Activated B cell treated with CpG ODN at 0.5 μM for 24 hours (primary cell): Measurements from ENCODE around the gene MED20. TPM values are rescaled to one million over a fixed set of nuclear protein-coding genes. Genes with fewer than 3 reads are reported as not detected.

ENCODE experiments used
- ATAC-seq: fragments of 200-7000 bp; cut with Tn5 transposase; one replicate; pipeline ENCODE4 v1.10.0; 2021; ENCODE audit warnings: low read depth, mild to moderate bottlenecking, moderate library complexity
- CTCF ChIA-PET: fragments of 350-600 bp; sonication (Branson Sonifier 250); formaldehyde crosslinking; loops from one replicate; lab custom pipeline; 2021; ENCODE audit warnings: antibody characterized with exemption; lab: Charles Lee
- POLR2A ChIA-PET: fragments of 350-600 bp; sonication (Branson Sonifier 250); formaldehyde crosslinking; loops from one replicate; lab custom pipeline; 2021; ENCODE audit warnings: antibody characterized with exemption; lab: Charles Lee
- DNase-seq: peaks from one replicate; pipeline ENCODE4 v3.0.0; 2022
- H3K27ac Mint-ChIP-seq: one replicate; pipeline ENCODE4 v1.8.0; 2020; ENCODE audit warnings: mixed read lengths
- H3K27me3 Mint-ChIP-seq: one replicate; pipeline ENCODE4 v1.8.0; 2021; ENCODE audit warnings: mixed read lengths
- H3K36me3 Mint-ChIP-seq: one replicate; pipeline ENCODE4 v1.8.0; 2021; ENCODE audit warnings: low read depth, mixed read lengths
- H3K4me1 Mint-ChIP-seq: one replicate; pipeline ENCODE4 v1.8.0; 2021; ENCODE audit warnings: mixed read lengths
- H3K4me3 Mint-ChIP-seq: one replicate; pipeline ENCODE4 v1.8.0; 2020; ENCODE audit warnings: mild to moderate bottlenecking, mixed read lengths
- H3K9me3 Mint-ChIP-seq: one replicate; pipeline ENCODE4 v1.8.0; 2020; ENCODE audit warnings: mixed read lengths
- CTCF ChIP-seq: fragments of 200-600 bp; IDR thresholded peaks from one replicate; pipeline ENCODE4 v1.8.0; 2022; ENCODE audit warnings: antibody characterized with exemption, mild to moderate bottlenecking
- intact Hi-C: fragments of 100-400 bp; cut with micrococcal nuclease; formaldehyde crosslinking; loops from one replicate; pipeline ENCODE4 v1.15.1; 2024
- total RNA-seq: library from RNA; stranded (reverse); gene quantifications from 2 replicates; pipeline ENCODE4 v1.2.3, GENCODE V29; 2022

MED20 gene
- total RNA-seq, 1 donor from 2014 or later = 21.1 TPM

GRCh38 chr6:41900861-41901260 is 20.1 kb downstream of the MED20 start:
- H3K4me1 Mint-ChIP-seq = peaks cover 10% of the 10 kb centered on the region
- TF ChIP-seq CTCF = no peak
- H3K9me3 Mint-ChIP-seq = no peaks in the 10 kb centered on the region
- intact Hi-C loops = no loop called here
- peaks cover 22% of the 10 kb centered on the region for H3K36me3 Mint-ChIP-seq
- DNase-seq (no peak), ATAC-seq (no peak)
- H3K4me3 Mint-ChIP-seq = no peak overlapping the region
- ChIA-PET POLR2A (interaction anchor here (0.7 kb wide), 1 partner anchor 149 kb away, joined by 3 read pairs; the partner anchor contains the start of gene TAF8), CTCF (interaction anchor here (0.7 to 0.8 kb wide), 2 partner anchors 141 to 143 kb away, joined by 3 read pairs; no protein-coding TSS in a partner anchor)
- no peak overlapping the region for H3K27ac Mint-ChIP-seq
- H3K27me3 Mint-ChIP-seq = no peaks in the 10 kb centered on the region

- Mint-ChIP-seq H3K27ac (peak overlapping the region; percentile 95), H3K4me1 (peaks cover 14% of the 10 kb centered on the region), H3K27me3 (no peaks in the 10 kb centered on the region), H3K4me3 (no peak overlapping the region), H3K36me3 (peaks cover 8% of the 10 kb centered on the region), H3K9me3 (no peaks in the 10 kb centered on the region)
- no peak for ATAC-seq
- DNase-seq = no peak
- CTCF ChIA-PET = interaction anchor here (1.1 to 3.0 kb wide), 6 partner anchors 25 to 148 kb away, joined by 3 to 21 read pairs (median 6); partner anchors contain the start of genes BYSL, MED20 and TOMM6
- POLR2A ChIA-PET = interaction anchor here (0.5 to 5.5 kb wide), 20 partner anchors 10 to 1675 kb away, joined by 3 to 60 read pairs (median 6); partner anchors contain the start of genes BYSL, CCND3, MED20 and TAF8
- TF ChIP-seq CTCF = no peak
- intact Hi-C loops = loop anchor here (5.0 kb wide), 2 partner anchors 131 to 1876 kb away; partner anchors contain the start of gene VEGFA
These were observed 24.7 kb downstream of the MED20 start for GRCh38 chr6:41896281-41896680.

GRCh38 chr6:41895300-41896233 is 25.4 kb downstream of the MED20 start, which contains the start of gene USP49:
USP49 (minus strand) TSS chr6:41895375; CDS start chr6:41806983, 88,392 bp downstream.
- H3K4me1 Mint-ChIP-seq = peaks cover 14% of the 10 kb centered on the region
- intact Hi-C loops = loop anchor here (1.0 to 5.0 kb wide), 8 partner anchors 26 to 1877 kb away; partner anchors contain the start of genes BYSL, CCND3, MED20 and NFYA
- no peaks in the 10 kb centered on the region for H3K9me3 Mint-ChIP-seq
- CTCF ChIA-PET = interaction anchor here (0.7 to 3.0 kb wide), 7 partner anchors 26 to 149 kb away, joined by 3 to 21 read pairs (median 6); partner anchors contain the start of genes BYSL, MED20 and TOMM6
- H3K4me3 Mint-ChIP-seq = no peak within 1 kb of the TSS
- no peak for TF ChIP-seq CTCF
- ATAC-seq (peak; percentile 92), DNase-seq (peak; percentile 90)
- H3K27me3 Mint-ChIP-seq = no peaks in the 10 kb centered on the region
- POLR2A ChIA-PET = interaction anchor here (0.5 to 5.5 kb wide), 36 partner anchors 9 to 1676 kb away, joined by 3 to 60 read pairs (median 4); partner anchors contain the start of genes BICRAL, BYSL, CCND3 and MED20
- H3K27ac Mint-ChIP-seq = peak within 1 kb of the TSS; percentile 95
- H3K36me3 Mint-ChIP-seq = peaks cover 8% of the 10 kb centered on the region

- ChIA-PET POLR2A (interaction anchor here (0.5 to 5.5 kb wide), 26 partner anchors 8 to 991 kb away, joined by 3 to 60 read pairs (median 6); partner anchors contain the start of genes BICRAL, BYSL, MED20 and TAF8), CTCF (interaction anchor here (0.7 to 3.0 kb wide), 4 partner anchors 27 to 150 kb away, joined by 3 to 21 read pairs (median 8); partner anchors contain the start of genes BYSL and MED20)
- DNase-seq (no peak), ATAC-seq (peak; percentile 40)
- no peaks in the 10 kb centered on the region for H3K9me3 Mint-ChIP-seq
- peaks cover 8% of the 10 kb centered on the region for H3K36me3 Mint-ChIP-seq
- no peaks in the 10 kb centered on the region for H3K27me3 Mint-ChIP-seq
- no peak overlapping the region for H3K4me3 Mint-ChIP-seq
- intact Hi-C loops = loop anchor here (1.0 to 5.0 kb wide), 8 partner anchors 27 to 1878 kb away; partner anchors contain the start of genes BYSL, CCND3, MED20 and NFYA
- H3K4me1 Mint-ChIP-seq = peaks cover 14% of the 10 kb centered on the region
- TF ChIP-seq CTCF = no peak
- peak overlapping the region; percentile 95 for H3K27ac Mint-ChIP-seq
These were observed 26.3 kb downstream of the MED20 start for GRCh38 chr6:41894366-41895299.
